GM12878 (cell line): ENCODE measurements around the gene SAMD4A. TPM values are rescaled to one million over a fixed set of nuclear protein-coding genes. Genes with fewer than 3 reads are reported as not detected.

Source experiments
- EZH2 ChIP-seq: IDR thresholded peaks from 2 replicates; pipeline ENCODE4 v1.6.1; 2012; ENCODE audit warnings: low read depth, mild to moderate bottlenecking, control low read depth, inconsistent platforms, low read length, borderline replicate concordance; ENCODE audit not compliant: control insufficient read depth
- FOXM1 ChIP-seq: IDR thresholded peaks from 2 replicates; pipeline ENCODE4 v1.6.1; 2012; ENCODE audit warnings: low read depth, mild to moderate bottlenecking, inconsistent platforms, low read length, moderate library complexity
- HDAC6 ChIP-seq: fragments of 200-600 bp; sonication (generic); IDR thresholded peaks from one replicate; pipeline ENCODE4 v1.8.0; 2017; ENCODE audit warnings: antibody characterized with exemption; ENCODE audit not compliant: unreplicated experiment
- POLR2AphosphoS5 ChIP-seq: IDR thresholded peaks from 2 replicates; pipeline ENCODE4 v1.6.1; 2011; ENCODE audit warnings: mild to moderate bottlenecking, low read length, inconsistent platforms
- RBBP5 ChIP-seq: fragments of 200-600 bp; sonication (generic); conservative IDR thresholded peaks from 2 replicates; pipeline ENCODE4 v1.6.1; 2016
- SREBF1 ChIP-seq: IDR thresholded peaks from 2 replicates; pipeline ENCODE4 v1.6.1; 2012; ENCODE audit warnings: mild to moderate bottlenecking, low read length
- polyA plus RNA-seq, 11 experiments: library from polyadenylated mRNA; depleted of rRNA in 4 of 11; unstranded in 6 of 11; stranded (reverse) in 5 of 11; fragments of >200 nt; fragmentation: Nextera tagmentation in 4 of 11; fragmentation: Illumina TruSeq in 1 of 11; extraction: Ambion mirVana in 4 of 11; extraction: Trizol in 1 of 11; gene quantifications; 1 replicate in 1 of 11; 2 replicates in 10 of 11; pipeline versions ENCODE4 v1.2.1 to v1.2.3, GENCODE V29; 2011 to 2016; ENCODE audit warnings: inconsistent platforms in 2 of 11, missing spikeins in 2 of 11, low read depth in 1 of 11
- total RNA-seq, 4 experiments: library from RNA; depleted of rRNA in 3 of 4; stranded (reverse); fragments of >200 nt in 3 of 4; fragmentation: Illumina TruSeq in 1 of 4; extraction: Trizol in 1 of 4; gene quantifications; 2 replicates each; pipeline versions ENCODE4 v1.2.1 to v1.2.3, GENCODE V29; 2013 to 2021
- TF ChIP-seq, protein P1 (sequence below): fragments of 450-650 bp; IDR thresholded peaks from 2 replicates; pipeline ENCODE4 v1.6.1; 2016; ENCODE audit warnings: mild to moderate bottlenecking
- TF ChIP-seq, protein P2 (sequence below): IDR thresholded peaks from 2 replicates; pipeline ENCODE4 v1.6.1; 2012; ENCODE audit warnings: mild to moderate bottlenecking, low read depth, low read length

SAMD4A gene
- total and polyA plus RNA-seq, 10 of the 15 experiments (the other 5 are each of a cell fraction or from before 2014, with no cell fraction given) = 0.05 to 0.56 (median 0.31) TPM

DNA sequence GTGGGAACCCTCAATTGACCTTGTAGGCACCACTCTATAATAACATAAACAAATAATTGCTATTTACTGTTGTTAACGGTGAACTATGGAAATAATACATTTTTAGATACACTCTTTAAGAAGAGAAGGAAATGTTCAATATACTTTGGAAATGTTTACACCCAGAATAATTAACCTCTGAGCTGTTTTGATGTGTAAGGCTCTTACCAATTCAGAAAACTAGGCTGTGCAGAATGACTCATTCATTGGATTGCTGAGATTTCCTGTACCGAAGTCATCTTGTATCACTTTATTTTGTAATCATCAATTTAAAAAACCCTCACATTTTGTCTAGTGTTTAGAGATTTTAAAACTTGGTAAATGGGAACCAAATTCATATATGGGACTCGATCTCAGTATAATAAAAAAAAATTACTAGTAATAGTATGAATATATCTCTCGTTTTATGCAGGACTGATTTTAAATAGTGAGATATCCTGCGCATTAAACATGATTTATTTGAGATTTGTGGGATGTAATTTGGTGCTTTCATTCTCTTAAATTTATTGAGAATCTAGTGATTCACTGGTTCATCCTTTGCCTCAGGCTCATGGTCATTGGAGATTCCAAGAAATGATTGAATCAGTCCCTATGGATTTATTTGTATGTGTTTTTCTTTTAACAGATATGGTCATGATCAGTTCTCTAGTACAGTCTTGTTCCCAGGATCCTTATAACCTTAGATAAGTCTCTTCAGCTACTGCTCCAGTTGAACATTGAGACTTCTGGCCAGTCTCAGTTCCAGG lies 3.9 kb downstream of the SAMD4A start (continued):
- TF ChIP-seq HDAC6 (no peak), POLR2AphosphoS5 (no peak), SREBF1 (no peak), RBBP5 (no peak), FOXM1 (no peak), EZH2 (no peak)
- TF ChIP-seq, protein P1, sequence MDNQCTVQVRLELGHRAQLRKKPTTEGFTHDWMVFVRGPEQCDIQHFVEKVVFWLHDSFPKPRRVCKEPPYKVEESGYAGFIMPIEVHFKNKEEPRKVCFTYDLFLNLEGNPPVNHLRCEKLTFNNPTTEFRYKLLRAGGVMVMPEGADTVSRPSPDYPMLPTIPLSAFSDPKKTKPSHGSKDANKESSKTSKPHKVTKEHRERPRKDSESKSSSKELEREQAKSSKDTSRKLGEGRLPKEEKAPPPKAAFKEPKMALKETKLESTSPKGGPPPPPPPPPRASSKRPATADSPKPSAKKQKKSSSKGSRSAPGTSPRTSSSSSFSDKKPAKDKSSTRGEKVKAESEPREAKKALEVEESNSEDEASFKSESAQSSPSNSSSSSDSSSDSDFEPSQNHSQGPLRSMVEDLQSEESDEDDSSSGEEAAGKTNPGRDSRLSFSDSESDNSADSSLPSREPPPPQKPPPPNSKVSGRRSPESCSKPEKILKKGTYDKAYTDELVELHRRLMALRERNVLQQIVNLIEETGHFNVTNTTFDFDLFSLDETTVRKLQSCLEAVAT = no peak
- TF ChIP-seq, protein P2, sequence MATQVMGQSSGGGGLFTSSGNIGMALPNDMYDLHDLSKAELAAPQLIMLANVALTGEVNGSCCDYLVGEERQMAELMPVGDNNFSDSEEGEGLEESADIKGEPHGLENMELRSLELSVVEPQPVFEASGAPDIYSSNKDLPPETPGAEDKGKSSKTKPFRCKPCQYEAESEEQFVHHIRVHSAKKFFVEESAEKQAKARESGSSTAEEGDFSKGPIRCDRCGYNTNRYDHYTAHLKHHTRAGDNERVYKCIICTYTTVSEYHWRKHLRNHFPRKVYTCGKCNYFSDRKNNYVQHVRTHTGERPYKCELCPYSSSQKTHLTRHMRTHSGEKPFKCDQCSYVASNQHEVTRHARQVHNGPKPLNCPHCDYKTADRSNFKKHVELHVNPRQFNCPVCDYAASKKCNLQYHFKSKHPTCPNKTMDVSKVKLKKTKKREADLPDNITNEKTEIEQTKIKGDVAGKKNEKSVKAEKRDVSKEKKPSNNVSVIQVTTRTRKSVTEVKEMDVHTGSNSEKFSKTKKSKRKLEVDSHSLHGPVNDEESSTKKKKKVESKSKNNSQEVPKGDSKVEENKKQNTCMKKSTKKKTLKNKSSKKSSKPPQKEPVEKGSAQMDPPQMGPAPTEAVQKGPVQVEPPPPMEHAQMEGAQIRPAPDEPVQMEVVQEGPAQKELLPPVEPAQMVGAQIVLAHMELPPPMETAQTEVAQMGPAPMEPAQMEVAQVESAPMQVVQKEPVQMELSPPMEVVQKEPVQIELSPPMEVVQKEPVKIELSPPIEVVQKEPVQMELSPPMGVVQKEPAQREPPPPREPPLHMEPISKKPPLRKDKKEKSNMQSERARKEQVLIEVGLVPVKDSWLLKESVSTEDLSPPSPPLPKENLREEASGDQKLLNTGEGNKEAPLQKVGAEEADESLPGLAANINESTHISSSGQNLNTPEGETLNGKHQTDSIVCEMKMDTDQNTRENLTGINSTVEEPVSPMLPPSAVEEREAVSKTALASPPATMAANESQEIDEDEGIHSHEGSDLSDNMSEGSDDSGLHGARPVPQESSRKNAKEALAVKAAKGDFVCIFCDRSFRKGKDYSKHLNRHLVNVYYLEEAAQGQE = no peak
